GM18526 (cell line): ENCODE measurements around the gene ABI3BP.

Experiments
- POLR2A ChIP-seq: IDR thresholded peaks from 3 replicates; pipeline ENCODE4 v1.6.1; 2011; ENCODE audit not compliant: insufficient read length; ENCODE audit errors: extremely low read depth

Gene ABI3BP

GRCh38 chr3:100761951-100762350, 231.3 kb downstream of the ABI3BP start:
- no peak for TF ChIP-seq POLR2A

GRCh38 chr3:100761211-100761942, 231.8 kb downstream of the ABI3BP start:
- TF ChIP-seq POLR2A, result no peak

GRCh38 chr3:100760377-100760776, 232.8 kb downstream of the ABI3BP start:
- no peak for TF ChIP-seq POLR2A

GRCh38 chr3:100759950-100760349, 233.3 kb downstream of the ABI3BP start:
- no peak for TF ChIP-seq POLR2A

GRCh38 chr3:100759159-100759558, 234.1 kb downstream of the ABI3BP start:
- no peak for TF ChIP-seq POLR2A

GRCh38 chr3:100756441-100756840, 236.8 kb downstream of the ABI3BP start:
- TF ChIP-seq POLR2A, result no peak

- no peak for TF ChIP-seq POLR2A
These were observed 238.5 kb downstream of the ABI3BP start for GRCh38 chr3:100754563-100755334.

- TF ChIP-seq POLR2A, result no peak
These were observed 239.4 kb downstream of the ABI3BP start for GRCh38 chr3:100753846-100754245.

GRCh38 chr3:100748967-100749366, 244.3 kb downstream of the ABI3BP start:
- TF ChIP-seq POLR2A, result no peak

GRCh38 chr3:100748220-100748619, 245.0 kb downstream of the ABI3BP start:
- no peak for TF ChIP-seq POLR2A

GRCh38 chr3:100746092-100746491, 247.1 kb downstream of the ABI3BP start:
- TF ChIP-seq POLR2A, result no peak

GRCh38 chr3:100745617-100746016, 247.6 kb downstream of the ABI3BP start:
- TF ChIP-seq POLR2A, result no peak

- no peak for TF ChIP-seq POLR2A
These were observed 248.6 kb downstream of the ABI3BP start for GRCh38 chr3:100744671-100745070.

GRCh38 chr3:100743535-100743934, 249.7 kb downstream of the ABI3BP start:
- TF ChIP-seq POLR2A, result no peak

GRCh38 chr3:100740207-100740606, 253.0 kb downstream of the ABI3BP start:
- TF ChIP-seq POLR2A, result no peak

- no peak for TF ChIP-seq POLR2A
These were observed 255.9 kb downstream of the ABI3BP start for GRCh38 chr3:100737334-100737733.
